Loucy (cell line): ENCODE data around the gene EPHA6.

Source experiments
- H2AFZ ChIP-seq: fragments of 200-600 bp; sonication (generic); 2 replicates; pipeline ENCODE4 v1.6.0; 2016; ENCODE audit warnings: antibody characterized with exemption, mild to moderate bottlenecking, low read length, moderate library complexity
- H3F3A ChIP-seq: fragments of 200-600 bp; 2 replicates; pipeline ENCODE4 v1.6.0; 2016; ENCODE audit warnings: antibody characterized with exemption, low read depth, mild to moderate bottlenecking
- H3K27me3 ChIP-seq: fragments of 200-600 bp; sonication (generic); 2 replicates; pipeline ENCODE4 v1.6.1; 2014; ENCODE audit warnings: low read length, mild to moderate bottlenecking; ENCODE audit not compliant: insufficient read depth, poor library complexity, severe bottlenecking
- H3K36me3 ChIP-seq: fragments of 200-600 bp; sonication (generic); 2 replicates; pipeline ENCODE4 v1.6.1; 2016; ENCODE audit warnings: low read length; ENCODE audit not compliant: insufficient read depth
- H3K4me1 ChIP-seq: fragments of 200-600 bp; sonication (generic); 2 replicates; pipeline ENCODE4 v1.5.1; 2014; ENCODE audit warnings: low read length, mild to moderate bottlenecking; ENCODE audit not compliant: insufficient read depth, poor library complexity, severe bottlenecking
- H3K4me2 ChIP-seq: fragments of 200-600 bp; sonication (generic); 2 replicates; pipeline ENCODE4 v1.6.0; 2014; ENCODE audit warnings: antibody characterized with exemption, low read length, low read depth, mild to moderate bottlenecking; ENCODE audit not compliant: poor library complexity, severe bottlenecking
- H3K4me3 ChIP-seq: fragments of 200-600 bp; sonication (generic); 2 replicates; pipeline ENCODE4 v1.5.1; 2014; ENCODE audit warnings: low read length, mild to moderate bottlenecking, mixed read lengths; ENCODE audit not compliant: poor library complexity, severe bottlenecking
- H3K79me2 ChIP-seq: fragments of 200-600 bp; sonication (generic); 2 replicates; pipeline ENCODE4 v1.6.1; 2014; ENCODE audit warnings: low read length; ENCODE audit not compliant: insufficient read depth
- H3K9ac ChIP-seq: fragments of 200-600 bp; sonication (generic); 2 replicates; pipeline ENCODE4 v1.6.0; 2014; ENCODE audit warnings: mild to moderate bottlenecking, low read depth, low read length, moderate library complexity; ENCODE audit not compliant: poor library complexity, severe bottlenecking
- H3K9me2 ChIP-seq: fragments of 200-600 bp; sonication (generic); replicated peaks from 2 replicates; pipeline ENCODE4 v1.6.1; 2016; ENCODE audit warnings: low read depth, low read length, mixed read lengths
- H3K9me3 ChIP-seq: fragments of 200-600 bp; sonication (generic); 2 replicates; pipeline ENCODE4 v1.6.1; 2014; ENCODE audit warnings: mild to moderate bottlenecking, antibody characterized with exemption, low read length, low read depth; ENCODE audit not compliant: insufficient read depth
- H4K20me1 ChIP-seq: fragments of 200-600 bp; sonication (generic); 2 replicates; pipeline ENCODE4 v1.6.0; 2014; ENCODE audit warnings: antibody characterized with exemption, low read length, mild to moderate bottlenecking; ENCODE audit not compliant: insufficient read depth, poor library complexity, severe bottlenecking
- CTCF ChIP-seq: fragments of 200-600 bp; sonication (generic); conservative IDR thresholded peaks from 2 replicates; pipeline ENCODE4 v1.5.1; 2014; ENCODE audit warnings: mild to moderate bottlenecking, antibody characterized with exemption, low read length
- EZH2phosphoT487 ChIP-seq: fragments of 200-600 bp; IDR thresholded peaks from 2 replicates; pipeline ENCODE4 v1.6.1; 2018; ENCODE audit warnings: antibody characterized with exemption, mild to moderate bottlenecking, moderate library complexity, borderline replicate concordance

The EPHA6 gene

GRCh38 chr3:97421565-97421964 lies 607.2 kb downstream of the EPHA6 start:
- no peaks in the 10 kb centered on the region for H3K9me2 ChIP-seq
- H3F3A ChIP-seq: no peaks in the 10 kb centered on the region
- no peak overlapping the region for H3K4me3 ChIP-seq
- H3K79me2 ChIP-seq: no peaks in the 10 kb centered on the region
- no peaks in the 10 kb centered on the region for H3K9me3 ChIP-seq
- TF ChIP-seq EZH2phosphoT487 (no peak), CTCF (no peak)
- no peaks in the 10 kb centered on the region for H3K36me3 ChIP-seq
- no peaks in the 10 kb centered on the region for H3K4me1 ChIP-seq
- H4K20me1 ChIP-seq: no peaks in the 10 kb centered on the region
- no peak overlapping the region for H3K4me2 ChIP-seq
- H3K9ac ChIP-seq: no peak overlapping the region
- no peak overlapping the region for H2AFZ ChIP-seq
- no peaks in the 10 kb centered on the region for H3K27me3 ChIP-seq

- no peaks in the 10 kb centered on the region for H3K4me1 ChIP-seq
- no peaks in the 10 kb centered on the region for H4K20me1 ChIP-seq
- H3K9me3 ChIP-seq: no peaks in the 10 kb centered on the region
- H3K36me3 ChIP-seq: no peaks in the 10 kb centered on the region
- no peaks in the 10 kb centered on the region for H3K27me3 ChIP-seq
- H2AFZ ChIP-seq: no peak overlapping the region
- no peak overlapping the region for H3K4me3 ChIP-seq
- H3K79me2 ChIP-seq: no peaks in the 10 kb centered on the region
- no peak for TF ChIP-seq CTCF
- TF ChIP-seq EZH2phosphoT487: no peak
- no peak overlapping the region for H3K9ac ChIP-seq
- no peaks in the 10 kb centered on the region for H3F3A ChIP-seq
- H3K9me2 ChIP-seq: no peaks in the 10 kb centered on the region
- no peak overlapping the region for H3K4me2 ChIP-seq
These were observed 610.6 kb downstream of the EPHA6 start for GRCh38 chr3:97425002-97425401.

- H4K20me1 ChIP-seq: no peaks in the 10 kb centered on the region
- H3K9me2 ChIP-seq: no peaks in the 10 kb centered on the region
- no peak overlapping the region for H3K9ac ChIP-seq
- H3K4me3 ChIP-seq: no peak overlapping the region
- H3K4me2 ChIP-seq: no peak overlapping the region
- no peaks in the 10 kb centered on the region for H3K27me3 ChIP-seq
- no peaks in the 10 kb centered on the region for H3F3A ChIP-seq
- no peak for TF ChIP-seq CTCF
- TF ChIP-seq EZH2phosphoT487: no peak
- H3K79me2 ChIP-seq: no peaks in the 10 kb centered on the region
- no peaks in the 10 kb centered on the region for H3K4me1 ChIP-seq
- no peaks in the 10 kb centered on the region for H3K36me3 ChIP-seq
- H3K9me3 ChIP-seq: no peaks in the 10 kb centered on the region
- no peak overlapping the region for H2AFZ ChIP-seq
These were observed 616.2 kb downstream of the EPHA6 start for GRCh38 chr3:97430601-97431000.
